CD8-positive, alpha-beta memory T cell (primary cell): Measurements from ENCODE around the gene TRAP1. TPM values are rescaled to one million over a fixed set of nuclear protein-coding genes. Genes with fewer than 3 reads are reported as not detected.
"Not testable (repeated sequence)": the region's sequence is repeated elsewhere in the genome, so short reads cannot be mapped to it uniquely, and the experiment has no call there.

Experiments
- CTCF ChIA-PET: fragments of 350-600 bp; sonication (Branson Sonifier 250); formaldehyde crosslinking; loops from one replicate; lab custom pipeline; 2021; ENCODE audit warnings: antibody characterized with exemption; lab: Charles Lee
- POLR2A ChIA-PET: fragments of 350-600 bp; sonication (Branson Sonifier 250); formaldehyde crosslinking; loops from one replicate; lab custom pipeline; 2021; ENCODE audit warnings: antibody characterized with exemption; lab: Charles Lee
- DNase-seq, 5 donors: peaks; one replicate each; pipeline versions ENCODE4 v3.0.0 to v3.0.0-alpha.2; 2020 to 2022; ENCODE audit warnings: mixed read lengths in 1 of 5
- H3K27ac ChIP-seq: one replicate; pipeline ENCODE4 v1.7.0; 2013; ENCODE audit warnings: low read depth, mild to moderate bottlenecking, low read length, moderate library complexity
- H3K27me3 ChIP-seq: 2 replicates; pipeline ENCODE4 v1.7.0; 2013; ENCODE audit warnings: low read length, mild to moderate bottlenecking; ENCODE audit not compliant: insufficient read depth, poor library complexity, severe bottlenecking
- H3K36me3 ChIP-seq: 2 replicates; pipeline ENCODE4 v1.7.0; 2013; ENCODE audit warnings: mild to moderate bottlenecking, low read length, moderate library complexity; ENCODE audit not compliant: insufficient read depth
- H3K4me1 ChIP-seq: 2 replicates; pipeline ENCODE4 v1.7.0; 2013; ENCODE audit warnings: mild to moderate bottlenecking, low read length, moderate library complexity; ENCODE audit not compliant: insufficient read depth
- H3K4me3 ChIP-seq: 2 replicates; pipeline ENCODE4 v1.7.0; 2013; ENCODE audit warnings: mild to moderate bottlenecking, low read length
- H3K9me3 ChIP-seq: 2 replicates; pipeline ENCODE4 v1.7.0; 2013; ENCODE audit warnings: mild to moderate bottlenecking, low read length
- H3K27ac Mint-ChIP-seq, 8 donors: one replicate each; pipeline ENCODE4 v1.8.0; 2020 to 2021; ENCODE audit warnings: mixed read lengths in 8 of 8, mild to moderate bottlenecking in 6 of 8, inconsistent platforms in 3 of 8, moderate library complexity in 3 of 8
- H3K27me3 Mint-ChIP-seq, 2 donors: one replicate each; pipeline ENCODE4 v1.8.0; 2020 to 2021; ENCODE audit warnings: mixed read lengths in 2 of 2, mild to moderate bottlenecking in 1 of 2, moderate library complexity in 1 of 2
- H3K36me3 Mint-ChIP-seq, 3 donors: one replicate each; pipeline ENCODE4 v1.8.0; 2020 to 2021; ENCODE audit warnings: mixed read lengths in 3 of 3, inconsistent platforms in 1 of 3, mild to moderate bottlenecking in 1 of 3
- H3K4me1 Mint-ChIP-seq, 3 donors: one replicate each; pipeline ENCODE4 v1.8.0; 2020 to 2021; ENCODE audit warnings: mixed read lengths in 3 of 3, inconsistent platforms in 1 of 3, mild to moderate bottlenecking in 1 of 3
- H3K4me3 Mint-ChIP-seq, 7 donors: one replicate each; pipeline ENCODE4 v1.8.0; 2020 to 2021; ENCODE audit warnings: mixed read lengths in 7 of 7, mild to moderate bottlenecking in 6 of 7, moderate library complexity in 4 of 7, inconsistent platforms in 2 of 7
- H3K9me3 Mint-ChIP-seq, 5 donors: one replicate each; pipeline ENCODE4 v1.8.0; 2020 to 2022; ENCODE audit warnings: mixed read lengths in 5 of 5, mild to moderate bottlenecking in 3 of 5, moderate library complexity in 2 of 5, inconsistent platforms in 1 of 5
- polyA plus RNA-seq: library from polyadenylated mRNA; unstranded; fragments of 300-500 nt; fragmentation: Illumina TruSeq; gene quantifications from one replicate; pipeline ENCODE4 v1.2.3, GENCODE V29; 2021
- total RNA-seq, 2 experiments: library from RNA; stranded (reverse); gene quantifications; one replicate each; pipeline ENCODE4 v1.2.3, GENCODE V29; 2021

The TRAP1 gene
- total and polyA plus RNA-seq, 3 experiments from 2014 or later, result 53.5 to 308 (median 283) TPM

GRCh38 chr16:3656491-3657468 is 60.5 kb downstream of the TRAP1 start:
- ChIA-PET POLR2A (interaction anchor here (0.5 kb wide), 1 partner anchor 211 kb away, joined by 3 read pairs; no protein-coding TSS in a partner anchor), CTCF (no interaction called here)

GRCh38 chr16:3656160-3656490 is 61.2 kb downstream of the TRAP1 start:
- Mint-ChIP-seq H3K27ac (peak overlapping the region in 1 of 8 donors; percentile 77), H3K36me3 (peaks cover 0 to 74% (median 6%) of the 10 kb centered on the region in 3 donors)
- POLR2A ChIA-PET, CTCF ChIA-PET, H3K4me1 Mint-ChIP-seq, H3K4me3 Mint-ChIP-seq, H3K27me3 Mint-ChIP-seq, H3K4me3 ChIP-seq, H3K9me3 ChIP-seq, H3K4me1 ChIP-seq, H3K27ac ChIP-seq, H3K27me3 ChIP-seq, H3K9me3 Mint-ChIP-seq: not testable (repeated sequence)
- H3K36me3 ChIP-seq, result peaks cover 10% of the 10 kb centered on the region
- DNase-seq, result peak in 1 of 5 donors; percentile 28

More at GRCh38 chr16:3656491-3657468, 60.5 kb downstream of the TRAP1 start:
- Mint-ChIP-seq H3K4me1 (peaks cover 3 to 10% (median 10%) of the 10 kb centered on the region in 3 donors), H3K9me3 (no peaks in the 10 kb centered on the region), H3K36me3 (peaks cover 0 to 74% (median 10%) of the 10 kb centered on the region in 3 donors), H3K4me3 (no peak overlapping the region), H3K27me3 (no peaks in the 10 kb centered on the region), H3K27ac (peak overlapping the region in 1 of 8 donors; percentile 83)
- Histone ChIP-seq H3K27me3 (no peaks in the 10 kb centered on the region), H3K9me3 (no peaks in the 10 kb centered on the region), H3K27ac (no peak overlapping the region), H3K36me3 (peaks cover 15% of the 10 kb centered on the region), H3K4me1 (no peaks in the 10 kb centered on the region), H3K4me3 (no peak overlapping the region)
- peak in 1 of 5 donors; percentile 41 for DNase-seq

- H3K27me3 Mint-ChIP-seq, result no peaks in the 10 kb centered on the region
- H3K4me3 Mint-ChIP-seq, result no peak overlapping the region
- H3K9me3 ChIP-seq, result no peaks in the 10 kb centered on the region
- no peak overlapping the region for H3K4me3 ChIP-seq
- no peaks in the 10 kb centered on the region for H3K9me3 Mint-ChIP-seq
- peak overlapping the region in 3 of 8 donors; percentile 42 to 77 (median 75) for H3K27ac Mint-ChIP-seq
- H3K27ac ChIP-seq, result no peak overlapping the region
- CTCF ChIA-PET, result interaction anchor here (1.4 kb wide), 1 partner anchor 12 kb away, joined by 5 read pairs; no protein-coding TSS in a partner anchor
- H3K4me1 Mint-ChIP-seq, result peaks cover 3 to 5% (median 5%) of the 10 kb centered on the region in 3 donors
- no peaks in the 10 kb centered on the region for H3K4me1 ChIP-seq
- DNase-seq, result peak in 1 of 5 donors; percentile 35
- peaks cover 10% of the 10 kb centered on the region for H3K36me3 ChIP-seq
- H3K36me3 Mint-ChIP-seq, result peaks cover 0 to 74% (median 6%) of the 10 kb centered on the region in 3 donors
- POLR2A ChIA-PET, result no interaction called here
- H3K27me3 ChIP-seq, result no peaks in the 10 kb centered on the region
These were observed 61.7 kb downstream of the TRAP1 start for GRCh38 chr16:3655396-3656159.

GRCh38 chr16:3655030-3655395 is 62.3 kb downstream of the TRAP1 start:
- Mint-ChIP-seq H3K36me3 (peaks cover 0 to 76% (median 7%) of the 10 kb centered on the region in 3 donors), H3K27ac (peak overlapping the region in 3 of 8 donors; percentile 37 to 75 (median 42)), H3K9me3 (no peaks in the 10 kb centered on the region), H3K27me3 (no peaks in the 10 kb centered on the region), H3K4me1 (peaks cover 3 to 5% (median 5%) of the 10 kb centered on the region in 3 donors), H3K4me3 (no peak overlapping the region)
- ChIA-PET CTCF (interaction anchor here (1.4 kb wide), 1 partner anchor 12 kb away, joined by 5 read pairs; no protein-coding TSS in a partner anchor), POLR2A (no interaction called here)
- Histone ChIP-seq H3K4me1 (no peaks in the 10 kb centered on the region), H3K36me3 (peaks cover 10% of the 10 kb centered on the region), H3K9me3 (no peaks in the 10 kb centered on the region), H3K27me3 (no peaks in the 10 kb centered on the region), H3K27ac (no peak overlapping the region), H3K4me3 (no peak overlapping the region)
- peak in 1 of 5 donors; percentile 39 for DNase-seq

GRCh38 chr16:3654249-3654991 is 62.9 kb downstream of the TRAP1 start, which contains the start of gene DNASE1:
TSS of gene DNASE1 (plus strand) at chr16:3654691. CDS start at chr16:3655374, 683 bp downstream.
- no peak within 1 kb of the TSS for H3K27ac ChIP-seq
- H3K4me1 Mint-ChIP-seq, result peaks cover 3 to 5% (median 5%) of the 10 kb centered on the region in 3 donors
- no peaks in the 10 kb centered on the region for H3K9me3 Mint-ChIP-seq
- peaks cover 0 to 72% (median 8%) of the 10 kb centered on the region in 3 donors for H3K36me3 Mint-ChIP-seq
- DNase-seq, result peak; percentile 12 to 64 (median 30)
- H3K9me3 ChIP-seq, result no peaks in the 10 kb centered on the region
- no peak within 1 kb of the TSS for H3K4me3 Mint-ChIP-seq
- H3K27ac Mint-ChIP-seq, result peak within 1 kb of the TSS in 6 of 8 donors; percentile 23 to 85 (median 72)
- no peak within 1 kb of the TSS for H3K4me3 ChIP-seq
- CTCF ChIA-PET, result interaction anchor here (0.9 to 1.4 kb wide), 3 partner anchors 11 to 221 kb away, joined by 3 to 5 read pairs (median 3); no protein-coding TSS in a partner anchor
- H3K27me3 Mint-ChIP-seq, result no peaks in the 10 kb centered on the region
- H3K27me3 ChIP-seq, result no peaks in the 10 kb centered on the region
- no peaks in the 10 kb centered on the region for H3K4me1 ChIP-seq
- POLR2A ChIA-PET, result no interaction called here
- H3K36me3 ChIP-seq, result peaks cover 10% of the 10 kb centered on the region

- no peaks in the 10 kb centered on the region for H3K27me3 Mint-ChIP-seq
- DNase-seq, result peak in 1 of 5 donors; percentile 38
- peak overlapping the region in 3 of 8 donors; percentile 14 to 88 (median 17) for H3K27ac Mint-ChIP-seq
- H3K36me3 Mint-ChIP-seq, result peaks cover 0 to 61% (median 5%) of the 10 kb centered on the region in 3 donors
- Histone ChIP-seq H3K36me3 (peaks cover 5% of the 10 kb centered on the region), H3K4me1 (no peaks in the 10 kb centered on the region), H3K4me3 (no peak overlapping the region), H3K27ac (no peak overlapping the region), H3K27me3 (no peaks in the 10 kb centered on the region), H3K9me3 (no peaks in the 10 kb centered on the region)
- no peaks in the 10 kb centered on the region for H3K9me3 Mint-ChIP-seq
- ChIA-PET POLR2A (no interaction called here), CTCF (no interaction called here)
- peaks cover 3 to 5% (median 5%) of the 10 kb centered on the region in 3 donors for H3K4me1 Mint-ChIP-seq
- no peak overlapping the region for H3K4me3 Mint-ChIP-seq
These were observed 64.7 kb downstream of the TRAP1 start for GRCh38 chr16:3652373-3653195.
